ENCODE data around the gene TMEM184B. TPM values are rescaled to one million over a fixed set of nuclear protein-coding genes. Genes with fewer than 3 reads are reported as not detected.

TMEM184B gene
- total RNA-seq, 1 donor: 14.3 TPM

DNA sequence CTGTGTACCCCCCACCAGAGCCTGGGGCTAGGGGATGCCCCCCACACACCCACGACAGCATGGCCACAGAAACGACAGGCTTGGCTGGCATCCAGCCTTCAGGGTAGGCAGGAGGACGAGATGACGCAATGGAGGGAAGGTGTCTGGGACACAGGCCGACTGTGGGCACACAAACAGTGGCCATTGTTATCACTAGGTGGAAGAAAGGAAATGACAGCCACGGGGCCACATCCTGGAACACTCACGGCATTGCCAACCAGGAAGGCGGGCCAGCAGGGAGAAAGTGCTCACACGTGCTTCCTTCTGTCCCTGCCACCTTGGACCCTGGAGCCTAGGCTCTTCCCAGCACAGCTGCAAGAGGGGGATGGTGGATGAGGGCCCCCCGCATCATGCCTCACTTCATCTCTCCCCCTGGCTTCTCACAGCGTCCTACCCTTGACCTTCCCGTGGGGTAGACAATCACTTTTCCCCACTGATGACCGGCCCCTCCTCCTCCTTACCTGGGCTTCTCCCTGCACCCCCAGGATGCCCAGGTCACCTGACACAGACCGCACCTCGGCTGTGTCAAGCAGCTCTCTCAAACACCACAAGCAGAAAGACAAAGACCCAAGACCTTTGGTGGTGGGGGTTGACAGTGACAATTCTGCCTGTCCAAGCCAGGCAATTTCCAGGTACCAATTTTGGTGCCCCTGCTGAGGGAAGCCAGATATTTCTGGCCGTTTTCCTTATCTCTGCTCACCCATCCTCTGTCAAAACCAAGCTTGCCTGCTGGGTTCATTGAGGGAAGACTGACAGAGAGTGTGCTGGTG lies 99.8 kb downstream of the TMEM184B start:
- Histone ChIP-seq H3K4me1 (ENCODE audit: insufficient read depth, low read length) (peaks cover 36% of the 10 kb centered on the region), H3K9me3 (ENCODE audit: low read depth, low read length) (no peaks in the 10 kb centered on the region), H3K27me3 (ENCODE audit: insufficient read depth, low read length) (no peaks in the 10 kb centered on the region), H3K4me3 (ENCODE audit: low read length) (no peak overlapping the region)

DNA sequence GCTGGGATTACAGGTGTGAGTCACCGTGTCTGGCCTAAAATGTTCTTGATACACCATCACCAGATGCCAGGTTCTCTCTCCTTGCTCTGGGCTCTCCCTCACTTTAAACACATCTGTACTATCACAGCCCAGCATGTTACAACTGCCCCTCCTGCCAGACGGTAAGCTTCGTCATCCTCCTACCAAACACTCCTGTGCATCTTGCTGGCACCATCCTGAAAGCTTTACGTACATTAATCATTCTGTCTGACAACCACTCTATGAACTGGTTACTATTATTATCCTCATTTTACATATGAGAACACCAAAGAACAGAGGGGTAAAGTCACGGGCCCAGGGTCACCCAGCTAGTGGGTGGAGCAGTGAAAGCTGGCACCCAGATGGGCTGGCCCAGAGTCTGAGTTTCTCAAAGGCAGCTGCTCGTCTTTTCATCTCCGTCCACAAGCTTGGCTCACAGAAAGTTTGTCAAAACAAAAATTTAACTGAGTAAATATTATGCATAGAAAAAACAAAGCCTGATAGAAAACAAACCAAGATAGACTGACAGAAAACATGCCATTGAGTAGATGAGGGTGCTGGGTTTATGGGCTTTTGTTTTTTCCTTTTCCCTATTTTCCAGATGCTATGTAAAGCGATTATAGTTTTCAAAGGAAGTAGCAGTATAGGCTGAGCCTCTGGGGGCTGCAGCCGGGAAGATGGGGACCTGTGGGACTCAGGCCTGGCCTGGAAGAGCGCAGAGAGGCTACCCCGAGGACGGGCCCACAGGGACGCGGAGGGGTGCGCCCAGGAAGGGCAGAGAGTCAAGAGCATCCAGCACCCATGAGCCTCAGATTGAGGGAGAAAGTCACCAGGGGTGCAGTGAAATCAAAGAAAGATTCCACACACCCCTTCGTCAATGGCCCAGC lies 100.6 kb downstream of the TMEM184B start:
- peaks cover 34% of the 10 kb centered on the region for H3K4me1 ChIP-seq (ENCODE audit: insufficient read depth, low read length)
- no peak overlapping the region for H3K4me3 ChIP-seq (ENCODE audit: low read length)
- no peaks in the 10 kb centered on the region for H3K27me3 ChIP-seq (ENCODE audit: insufficient read depth, low read length)
- no peaks in the 10 kb centered on the region for H3K9me3 ChIP-seq (ENCODE audit: low read depth, low read length)

DNA sequence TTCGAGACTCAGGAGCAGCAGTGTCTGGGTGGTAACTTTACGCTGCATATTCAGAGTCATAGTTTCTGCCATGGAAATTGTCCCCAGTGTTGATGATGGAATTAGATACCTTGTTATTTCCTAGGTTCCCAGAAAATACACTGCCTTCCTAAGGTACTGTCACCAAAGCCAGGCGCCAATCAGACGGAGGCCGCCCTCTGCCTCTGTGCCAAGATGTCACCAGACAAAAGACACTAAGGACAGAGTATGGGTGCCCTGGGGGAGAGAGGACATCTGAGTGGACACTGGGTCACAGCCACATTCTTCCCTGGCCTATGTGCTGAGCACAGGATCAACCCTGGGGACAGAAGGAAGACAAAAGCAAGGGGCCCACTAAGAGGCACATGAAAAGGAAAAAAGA lies 102.3 kb downstream of the TMEM184B start:
- Histone ChIP-seq H3K4me1 (ENCODE audit: insufficient read depth, low read length) (peaks cover 17% of the 10 kb centered on the region), H3K9me3 (ENCODE audit: low read depth, low read length) (no peaks in the 10 kb centered on the region), H3K4me3 (ENCODE audit: low read length) (no peak overlapping the region), H3K27me3 (ENCODE audit: insufficient read depth, low read length) (no peaks in the 10 kb centered on the region)

Other genes starting within 250 kb of the TMEM184B start
- gene PICK1, start 215.6 kb downstream of the TMEM184B start, total RNA-seq: 10.6 TPM
- not detected for gene SLC16A8, start 188.8 kb downstream of the TMEM184B start, total RNA-seq
- gene BAIAP2L2, start 162.3 kb downstream of the TMEM184B start, total RNA-seq: 0.31 TPM
- gene PLA2G6, start 91.2 kb downstream of the TMEM184B start, total RNA-seq: 19.7 TPM
- gene MAFF, start 71.0 kb downstream of the TMEM184B start, total RNA-seq: 37.3 TPM
- gene CSNK1E, start 44.4 kb upstream of the TMEM184B start, total RNA-seq: 69.1 TPM
- gene KCNJ4, start 182.2 kb upstream of the TMEM184B start, total RNA-seq: not detected
- not detected for gene KDELR3, start 195.1 kb upstream of the TMEM184B start, total RNA-seq
- 576 TPM for gene DDX17, start 233.3 kb upstream of the TMEM184B start, total RNA-seq

All from mononuclear cell (primary cell).